WTC11 (cell line): Measurements from ENCODE around the gene TMEM131L. TPM values are rescaled to one million over a fixed set of nuclear protein-coding genes. Genes with fewer than 3 reads are reported as not detected.

Source experiments
- ATAC-seq: fragments of 200-7000 bp; cut with Tn5 transposase; 2 replicates; pipeline ENCODE4 v1.10.0; 2021; ENCODE audit warnings: mild to moderate bottlenecking, moderate library complexity
- CTCF ChIA-PET: fragments of 300-600 bp; sonication (Branson Sonifier 250); formaldehyde crosslinking; loops from one replicate; lab custom pipeline; 2021; ENCODE audit warnings: antibody characterized with exemption; lab: Charles Lee
- POLR2A ChIA-PET: fragments of 350-600 bp; sonication (Branson Sonifier 250); formaldehyde crosslinking; loops from one replicate; lab custom pipeline; 2021; ENCODE audit warnings: antibody characterized with exemption; lab: Charles Lee
- DNase-seq: peaks from one replicate; pipeline ENCODE4 v3.0.0; 2021; ENCODE audit warnings: low spot score
- H3K27ac Mint-ChIP-seq: 2 replicates; pipeline ENCODE4 v1.8.0; 2021; ENCODE audit warnings: mixed read lengths
- H3K27me3 Mint-ChIP-seq: 2 replicates; pipeline ENCODE4 v1.8.0; 2021; ENCODE audit warnings: low read depth, mild to moderate bottlenecking, moderate library complexity, mixed read lengths
- H3K36me3 Mint-ChIP-seq: 2 replicates; pipeline ENCODE4 v1.8.0; 2021; ENCODE audit warnings: mixed read lengths
- H3K4me1 Mint-ChIP-seq: 2 replicates; pipeline ENCODE4 v1.8.0; 2022; ENCODE audit warnings: mixed read lengths
- H3K4me3 Mint-ChIP-seq: 2 replicates; pipeline ENCODE4 v1.8.0; 2021; ENCODE audit warnings: mild to moderate bottlenecking, moderate library complexity, mixed read lengths
- H3K9me3 Mint-ChIP-seq: 2 replicates; pipeline ENCODE4 v1.8.0; 2021; ENCODE audit warnings: mixed read lengths
- ATF1 ChIP-seq: sonication (generic); formaldehyde crosslinking; IDR thresholded peaks from 2 replicates; pipeline ENCODE4 v1.8.1; 2023; ENCODE audit warnings: mild to moderate bottlenecking, moderate library complexity, missing genetic modification reagents
- FOXJ3 ChIP-seq: sonication (generic); formaldehyde crosslinking; IDR thresholded peaks from 2 replicates; pipeline ENCODE4 v1.9.0; 2021; ENCODE audit warnings: missing genetic modification reagents, mild to moderate bottlenecking, borderline replicate concordance
- GABPB1 ChIP-seq: sonication (generic); formaldehyde crosslinking; IDR thresholded peaks from 2 replicates; pipeline ENCODE4 v1.8.1; 2023; ENCODE audit warnings: mild to moderate bottlenecking, missing genetic modification reagents
- NFYB ChIP-seq: sonication (generic); formaldehyde crosslinking; conservative IDR thresholded peaks from 2 replicates; pipeline ENCODE4 v1.8.0; 2022; ENCODE audit warnings: low read depth, missing genetic modification reagents
- SMAD3 ChIP-seq: sonication (generic); formaldehyde crosslinking; IDR thresholded peaks from 2 replicates; pipeline ENCODE4 v1.8.0; 2022; ENCODE audit warnings: missing genetic modification reagents, mild to moderate bottlenecking, borderline replicate concordance
- TEAD1 ChIP-seq: sonication (generic); formaldehyde crosslinking; IDR thresholded peaks from 2 replicates; pipeline ENCODE4 v1.8.0; 2022; ENCODE audit warnings: mild to moderate bottlenecking, missing genetic modification reagents
- ZNF423 ChIP-seq: fragments of 250-450 bp; sonication (Bioruptor Pico); IDR thresholded peaks from 2 replicates; pipeline ENCODE4 v2.1.2; 2022; ENCODE audit warnings: mild to moderate bottlenecking, moderate library complexity
- total RNA-seq: library from RNA; stranded (reverse); gene quantifications from 3 replicates; pipeline ENCODE4 v1.2.3, GENCODE V29; 2021
- TF ChIP-seq, protein P1 (sequence below): sonication (generic); formaldehyde crosslinking; IDR thresholded peaks from 2 replicates; pipeline ENCODE4 v1.8.0; 2023; ENCODE audit warnings: missing genetic modification reagents
- TF ChIP-seq, protein P2 (sequence below): sonication (generic); formaldehyde crosslinking; IDR thresholded peaks from 2 replicates; pipeline ENCODE4 v1.8.0; 2022; ENCODE audit warnings: mild to moderate bottlenecking, missing genetic modification reagents
- TF ChIP-seq, protein P3 (sequence below): fragments of 250-450 bp; sonication (Bioruptor Pico); IDR thresholded peaks from 2 replicates; pipeline ENCODE4 v2.1.2; 2022; ENCODE audit warnings: mild to moderate bottlenecking, moderate library complexity
- TF ChIP-seq, protein P4 (sequence below): sonication (generic); formaldehyde crosslinking; IDR thresholded peaks from 2 replicates; pipeline ENCODE4 v1.8.0; 2022; ENCODE audit warnings: missing genetic modification reagents

Gene TMEM131L
- total RNA-seq, 1 experiment from 2014 or later: 26.7 TPM

- TF ChIP-seq, protein P1, sequence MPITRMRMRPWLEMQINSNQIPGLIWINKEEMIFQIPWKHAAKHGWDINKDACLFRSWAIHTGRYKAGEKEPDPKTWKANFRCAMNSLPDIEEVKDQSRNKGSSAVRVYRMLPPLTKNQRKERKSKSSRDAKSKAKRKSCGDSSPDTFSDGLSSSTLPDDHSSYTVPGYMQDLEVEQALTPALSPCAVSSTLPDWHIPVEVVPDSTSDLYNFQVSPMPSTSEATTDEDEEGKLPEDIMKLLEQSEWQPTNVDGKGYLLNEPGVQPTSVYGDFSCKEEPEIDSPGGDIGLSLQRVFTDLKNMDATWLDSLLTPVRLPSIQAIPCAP (CRISPR knock-in tag): no peak
- TF ChIP-seq TEAD1: no peak
- TF ChIP-seq, protein P2, sequence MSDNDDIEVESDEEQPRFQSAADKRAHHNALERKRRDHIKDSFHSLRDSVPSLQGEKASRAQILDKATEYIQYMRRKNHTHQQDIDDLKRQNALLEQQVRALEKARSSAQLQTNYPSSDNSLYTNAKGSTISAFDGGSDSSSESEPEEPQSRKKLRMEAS (CRISPR knock-in tag): no peak
- no peak for TF ChIP-seq ATF1
- no peak for TF ChIP-seq SMAD3 (CRISPR knock-in tag)
- TF ChIP-seq, protein P3, sequence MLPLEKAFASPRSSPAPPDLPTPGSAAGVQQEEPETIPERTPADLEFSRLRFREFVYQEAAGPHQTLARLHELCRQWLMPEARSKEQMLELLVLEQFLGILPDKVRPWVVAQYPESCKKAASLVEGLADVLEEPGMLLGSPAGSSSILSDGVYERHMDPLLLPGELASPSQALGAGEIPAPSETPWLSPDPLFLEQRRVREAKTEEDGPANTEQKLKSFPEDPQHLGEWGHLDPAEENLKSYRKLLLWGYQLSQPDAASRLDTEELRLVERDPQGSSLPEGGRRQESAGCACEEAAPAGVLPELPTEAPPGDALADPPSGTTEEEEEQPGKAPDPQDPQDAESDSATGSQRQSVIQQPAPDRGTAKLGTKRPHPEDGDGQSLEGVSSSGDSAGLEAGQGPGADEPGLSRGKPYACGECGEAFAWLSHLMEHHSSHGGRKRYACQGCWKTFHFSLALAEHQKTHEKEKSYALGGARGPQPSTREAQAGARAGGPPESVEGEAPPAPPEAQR (CRISPR knock-in tag): no peak
Observed at GRCh38 chr4:153533387-153533786, 67.2 kb downstream of the TMEM131L start (continued).

DNA sequence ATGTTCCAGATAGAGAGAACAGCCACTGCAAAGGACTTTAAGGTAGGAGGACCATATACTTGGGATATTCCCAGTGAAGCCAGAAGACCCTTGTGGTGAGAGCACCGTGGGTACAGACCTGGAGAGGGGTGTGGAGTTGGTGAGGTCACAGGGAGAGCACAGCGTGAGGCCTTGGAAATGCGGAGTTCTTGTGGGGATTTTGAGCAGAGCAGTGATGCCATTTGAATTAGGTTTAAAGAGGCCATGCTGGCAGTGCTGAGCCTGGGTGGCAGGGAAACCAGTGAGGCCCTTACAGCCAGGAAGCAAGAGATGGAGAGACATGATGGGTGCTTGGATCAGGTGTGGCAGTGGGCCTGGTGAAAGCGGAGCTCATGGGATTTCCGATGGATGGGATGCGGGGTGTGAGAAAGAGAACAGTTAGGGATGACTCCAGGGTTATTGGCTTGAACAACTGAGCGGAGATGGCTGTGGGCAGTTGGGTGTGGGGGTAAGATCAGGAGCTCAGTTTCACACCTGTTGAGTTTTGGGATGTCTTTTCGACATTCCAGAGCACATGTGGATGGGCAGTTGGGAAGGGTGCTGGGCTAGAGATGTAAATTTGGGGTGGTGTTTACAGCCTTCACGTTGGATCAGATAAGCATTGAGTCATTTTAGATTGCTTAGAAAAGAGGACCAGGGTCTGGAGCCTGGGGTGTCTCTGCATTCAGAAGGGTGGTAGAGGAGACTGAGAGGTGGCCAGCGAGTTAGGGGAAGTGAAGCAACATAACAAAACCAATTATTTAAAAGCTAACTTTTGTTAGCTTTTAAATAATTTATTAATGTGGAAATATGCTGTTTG lies 68.9 kb downstream of the TMEM131L start:
- DNase-seq (no peak), ATAC-seq (peak; percentile 18)
- TF ChIP-seq ZNF423 (CRISPR knock-in tag) (peak; percentile 49; the same call in 1 of the 2 replicates), NFYB (CRISPR knock-in tag) (no peak)
- Mint-ChIP-seq H3K27ac (peak overlapping the region; percentile 46), H3K4me3 (no peak overlapping the region), H3K9me3 (no peaks in the 10 kb centered on the region), H3K36me3 (peaks cover 7% of the 10 kb centered on the region), H3K27me3 (no peaks in the 10 kb centered on the region), H3K4me1 (peaks cover 69% of the 10 kb centered on the region)
- ChIA-PET POLR2A (interaction anchor here (0.6 to 1.3 kb wide), 2 partner anchors 29 to 69 kb away, joined by 4 to 7 read pairs; partner anchors contain the start of gene TMEM131L), CTCF (interaction anchor here (0.8 to 3.1 kb wide), 4 partner anchors 10 to 392 kb away, joined by 3 to 10 read pairs (median 4); no protein-coding TSS in a partner anchor)

GRCh38 chr4:153535772-153536513 lies 69.8 kb downstream of the TMEM131L start:
- Mint-ChIP-seq H3K36me3 (peaks cover 7% of the 10 kb centered on the region), H3K4me3 (peak overlapping the region; percentile 22; the same call in 1 of the 2 replicates), H3K27ac (peak overlapping the region; percentile 87), H3K27me3 (no peaks in the 10 kb centered on the region), H3K9me3 (no peaks in the 10 kb centered on the region), H3K4me1 (peaks cover 62% of the 10 kb centered on the region)
- ATAC-seq: peak; percentile 87
- CTCF ChIA-PET: interaction anchor here (0.6 to 3.1 kb wide), 5 partner anchors 12 to 908 kb away, joined by 3 to 10 read pairs (median 3); partner anchors contain the start of gene TMEM131L
- peak; percentile 44 for DNase-seq
- TF ChIP-seq GABPB1 (CRISPR knock-in tag): no peak
- TF ChIP-seq, protein P4, sequence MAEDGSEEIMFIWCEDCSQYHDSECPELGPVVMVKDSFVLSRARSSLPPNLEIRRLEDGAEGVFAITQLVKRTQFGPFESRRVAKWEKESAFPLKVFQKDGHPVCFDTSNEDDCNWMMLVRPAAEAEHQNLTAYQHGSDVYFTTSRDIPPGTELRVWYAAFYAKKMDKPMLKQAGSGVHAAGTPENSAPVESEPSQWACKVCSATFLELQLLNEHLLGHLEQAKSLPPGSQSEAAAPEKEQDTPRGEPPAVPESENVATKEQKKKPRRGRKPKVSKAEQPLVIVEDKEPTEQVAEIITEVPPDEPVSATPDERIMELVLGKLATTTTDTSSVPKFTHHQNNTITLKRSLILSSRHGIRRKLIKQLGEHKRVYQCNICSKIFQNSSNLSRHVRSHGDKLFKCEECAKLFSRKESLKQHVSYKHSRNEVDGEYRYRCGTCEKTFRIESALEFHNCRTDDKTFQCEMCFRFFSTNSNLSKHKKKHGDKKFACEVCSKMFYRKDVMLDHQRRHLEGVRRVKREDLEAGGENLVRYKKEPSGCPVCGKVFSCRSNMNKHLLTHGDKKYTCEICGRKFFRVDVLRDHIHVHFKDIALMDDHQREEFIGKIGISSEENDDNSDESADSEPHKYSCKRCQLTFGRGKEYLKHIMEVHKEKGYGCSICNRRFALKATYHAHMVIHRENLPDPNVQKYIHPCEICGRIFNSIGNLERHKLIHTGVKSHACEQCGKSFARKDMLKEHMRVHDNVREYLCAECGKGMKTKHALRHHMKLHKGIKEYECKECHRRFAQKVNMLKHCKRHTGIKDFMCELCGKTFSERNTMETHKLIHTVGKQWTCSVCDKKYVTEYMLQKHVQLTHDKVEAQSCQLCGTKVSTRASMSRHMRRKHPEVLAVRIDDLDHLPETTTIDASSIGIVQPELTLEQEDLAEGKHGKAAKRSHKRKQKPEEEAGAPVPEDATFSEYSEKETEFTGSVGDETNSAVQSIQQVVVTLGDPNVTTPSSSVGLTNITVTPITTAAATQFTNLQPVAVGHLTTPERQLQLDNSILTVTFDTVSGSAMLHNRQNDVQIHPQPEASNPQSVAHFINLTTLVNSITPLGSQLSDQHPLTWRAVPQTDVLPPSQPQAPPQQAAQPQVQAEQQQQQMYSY (CRISPR knock-in tag): peak; percentile 35; the same call in 1 of the 2 replicates
- no peak for TF ChIP-seq FOXJ3 (CRISPR knock-in tag)
- TF ChIP-seq ZNF423 (CRISPR knock-in tag): peak; percentile 49; the same call in 1 of the 2 replicates
- POLR2A ChIA-PET: interaction anchor here (1.3 kb wide), 1 partner anchor 70 kb away, joined by 7 read pairs; the partner anchor contains the start of gene TMEM131L
